ENCODE measurements around the gene NTPCR.

NTPCR gene

GRCh38 chr1:232950197-232951176 is at the start of gene NTPCR:
TSS of gene NTPCR (plus strand) at chr1:232950611. CDS start at chr1:232950711, 100 bp downstream.
- Histone ChIP-seq H3K27me3 (ENCODE audit: insufficient read depth, low read depth, severe bottlenecking) (no peaks in the 10 kb centered on the region), H3K9me3 (ENCODE audit: severe bottlenecking) (no peaks in the 10 kb centered on the region)

GRCh38 chr1:232900818-232901217 is 49.6 kb upstream of the NTPCR start:
- Histone ChIP-seq H3K4me3 (ENCODE audit: low read depth, low read length) (no peak overlapping the region), H3K9me3 (ENCODE audit: severe bottlenecking) (no peaks in the 10 kb centered on the region), H3K27me3 (ENCODE audit: insufficient read depth, low read depth, severe bottlenecking) (no peaks in the 10 kb centered on the region), H3K36me3 (no peaks in the 10 kb centered on the region), H3K27ac (no peak overlapping the region)
- no peak for DNase-seq
- TF ChIP-seq CTCF (IDR thresholded peaks at IDR 0.05; ENCODE audit: low read depth, low read length) = no peak

More at GRCh38 chr1:232950197-232951176, at the start of gene NTPCR:
- DNase-seq = peak; percentile 99
- peak; percentile 28; the same call in 1 of the 2 replicates for TF ChIP-seq CTCF (IDR thresholded peaks at IDR 0.05; ENCODE audit: low read depth, low read length)
- peak within 1 kb of the TSS; percentile 79 for H3K4me3 ChIP-seq (ENCODE audit: low read depth, low read length)
- H3K36me3 ChIP-seq = 0 out of 2 replicates have a peak, but pooled peaks cover 4% of the 10 kb centered on the region
- H3K27ac ChIP-seq = peak within 1 kb of the TSS; percentile 77

GRCh38 chr1:232901255-232901654 is 49.2 kb upstream of the NTPCR start:
- no peaks in the 10 kb centered on the region for H3K9me3 ChIP-seq (ENCODE audit: severe bottlenecking)
- no peaks in the 10 kb centered on the region for H3K27me3 ChIP-seq (ENCODE audit: insufficient read depth, low read depth, severe bottlenecking)
- DNase-seq = peak; percentile 56
- no peaks in the 10 kb centered on the region for H3K36me3 ChIP-seq
- TF ChIP-seq CTCF (IDR thresholded peaks at IDR 0.05; ENCODE audit: low read depth, low read length) = no peak
- no peak overlapping the region for H3K4me3 ChIP-seq (ENCODE audit: low read depth, low read length)
- no peak overlapping the region for H3K27ac ChIP-seq

GRCh38 chr1:232902774-232903350 is 47.5 kb upstream of the NTPCR start:
- Histone ChIP-seq H3K9me3 (ENCODE audit: severe bottlenecking) (no peaks in the 10 kb centered on the region), H3K36me3 (no peaks in the 10 kb centered on the region), H3K4me3 (ENCODE audit: low read depth, low read length) (no peak overlapping the region), H3K27ac (no peak overlapping the region), H3K27me3 (ENCODE audit: insufficient read depth, low read depth, severe bottlenecking) (no peaks in the 10 kb centered on the region)
- TF ChIP-seq CTCF (IDR thresholded peaks at IDR 0.05; ENCODE audit: low read depth, low read length) = no peak
- DNase-seq = no peak

- Histone ChIP-seq H3K27me3 (ENCODE audit: insufficient read depth, low read depth, severe bottlenecking) (no peaks in the 10 kb centered on the region), H3K9me3 (ENCODE audit: severe bottlenecking) (no peaks in the 10 kb centered on the region), H3K4me3 (ENCODE audit: low read depth, low read length) (no peak overlapping the region), H3K27ac (no peak overlapping the region), H3K36me3 (no peaks in the 10 kb centered on the region)
- no peak for DNase-seq
- TF ChIP-seq CTCF (IDR thresholded peaks at IDR 0.05; ENCODE audit: low read depth, low read length) = no peak
Observed at GRCh38 chr1:232904131-232904530, 46.3 kb upstream of the NTPCR start.

Measured in WERI-Rb-1 (cell line).